Measurements from ENCODE around the gene DBNDD1. TPM values are rescaled to one million over a fixed set of nuclear protein-coding genes. Genes with fewer than 3 reads are reported as not detected.
"Not testable (repeated sequence)": the region's sequence is repeated elsewhere in the genome, so short reads cannot be mapped to it uniquely, and the experiment has no call there.

The DBNDD1 gene
- total RNA-seq, 2 donors from 2014 or later, result 3.8 to 4.9 TPM

DNA sequence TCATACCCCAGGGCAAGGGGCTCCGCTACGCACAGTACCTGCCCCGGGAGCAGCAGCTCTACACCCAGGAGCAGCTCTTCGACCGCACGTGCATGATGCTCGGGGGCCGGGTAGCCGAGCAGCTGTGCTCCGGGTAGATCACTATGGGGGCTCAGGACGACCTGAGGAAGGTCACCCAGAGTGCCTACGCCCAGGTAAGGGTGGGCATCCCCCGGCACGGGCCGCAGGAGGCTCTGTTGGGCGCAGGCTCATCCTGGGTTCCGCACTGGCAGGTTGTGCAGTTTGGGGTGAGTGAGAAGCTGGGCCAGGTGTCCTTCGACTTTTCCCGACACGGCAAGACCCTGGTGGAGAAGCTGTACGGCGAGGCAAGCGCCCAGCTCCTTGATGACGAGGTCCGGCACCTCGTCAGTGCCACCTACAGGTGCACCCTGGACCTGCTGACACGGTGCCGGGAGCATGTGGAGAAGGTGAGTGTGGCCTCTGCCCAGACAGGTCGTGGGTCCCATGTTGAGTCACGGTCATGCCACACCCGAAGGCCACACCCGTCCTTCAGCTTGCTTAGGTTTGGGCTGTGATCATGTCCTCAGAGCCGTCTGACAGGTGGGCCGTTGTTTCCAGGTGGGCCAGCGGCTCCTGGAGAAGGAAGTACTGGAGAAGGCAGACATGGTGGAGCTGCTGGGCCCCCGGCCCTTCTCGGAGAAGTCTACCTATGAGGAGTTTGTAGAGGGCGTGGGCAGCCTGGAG, 19.3 kb downstream of the DBNDD1 start:
- ATAC-seq, result peak; percentile 74
- no peak for DNase-seq
- intact Hi-C loops (cut with DNase I, micrococcal nuclease), result no loop called here

DNA sequence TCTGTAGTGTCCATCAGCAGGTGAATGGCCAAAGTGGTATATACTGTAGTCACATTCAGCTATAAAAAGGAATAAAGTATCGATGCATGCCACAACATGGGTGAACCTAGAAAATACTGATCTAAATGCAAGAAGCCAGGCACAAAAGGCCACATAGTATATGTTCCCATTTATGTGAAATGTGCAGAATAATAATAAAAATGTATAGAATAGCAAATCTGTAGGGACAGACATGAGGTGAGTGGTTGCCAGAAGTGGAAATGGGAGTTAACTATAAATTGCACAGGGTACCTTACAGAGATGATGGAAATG, 23.1 kb downstream of the DBNDD1 start:
- DNase-seq (no peak), ATAC-seq (no peak)
- intact Hi-C loops (cut with DNase I, micrococcal nuclease), result no loop called here

DNA sequence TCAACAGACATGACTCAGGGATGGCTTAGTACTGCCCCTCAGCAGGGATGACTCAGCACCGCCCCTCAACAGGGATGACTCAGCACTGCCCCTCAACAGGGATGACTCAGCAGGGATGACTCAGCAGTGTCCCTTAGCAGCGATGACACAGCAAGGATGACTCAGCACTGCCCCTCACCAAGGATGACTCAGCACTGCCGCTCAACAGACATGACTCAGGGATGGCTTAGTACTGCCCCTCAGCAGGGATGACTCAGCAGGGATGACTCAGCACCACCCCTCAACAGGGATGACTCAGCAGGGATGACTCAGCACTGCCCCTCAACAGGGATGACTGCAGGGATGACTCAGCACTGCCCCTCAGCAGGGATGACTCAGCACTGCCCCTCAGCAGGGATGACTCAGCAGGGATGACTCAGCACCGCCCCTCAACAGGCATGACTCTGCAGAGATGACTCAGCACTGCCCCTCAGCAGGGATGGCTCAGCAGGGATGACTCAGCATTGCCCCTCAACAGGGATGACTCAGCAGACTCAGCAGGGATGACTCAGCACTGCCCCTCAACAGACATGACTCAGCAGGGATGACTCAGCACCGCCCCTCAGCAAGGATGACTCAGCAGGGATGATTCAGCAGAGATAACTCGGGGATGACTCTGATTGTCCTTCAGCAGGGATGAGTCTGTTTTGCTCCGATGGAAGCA, 23.6 kb downstream of the DBNDD1 start:
- DNase-seq; ATAC-seq; intact Hi-C loops (cut with DNase I, micrococcal nuclease): not testable (repeated sequence)

GRCh38 chr16:89994721-89995474, 24.4 kb downstream of the DBNDD1 start:
- DNase-seq; ATAC-seq; intact Hi-C loops (cut with DNase I, micrococcal nuclease): not testable (repeated sequence)

GRCh38 chr16:89994389-89994720, 24.9 kb downstream of the DBNDD1 start:
- ATAC-seq (no peak), DNase-seq (no peak)
- intact Hi-C loops (cut with DNase I, micrococcal nuclease), result no loop called here

DNA sequence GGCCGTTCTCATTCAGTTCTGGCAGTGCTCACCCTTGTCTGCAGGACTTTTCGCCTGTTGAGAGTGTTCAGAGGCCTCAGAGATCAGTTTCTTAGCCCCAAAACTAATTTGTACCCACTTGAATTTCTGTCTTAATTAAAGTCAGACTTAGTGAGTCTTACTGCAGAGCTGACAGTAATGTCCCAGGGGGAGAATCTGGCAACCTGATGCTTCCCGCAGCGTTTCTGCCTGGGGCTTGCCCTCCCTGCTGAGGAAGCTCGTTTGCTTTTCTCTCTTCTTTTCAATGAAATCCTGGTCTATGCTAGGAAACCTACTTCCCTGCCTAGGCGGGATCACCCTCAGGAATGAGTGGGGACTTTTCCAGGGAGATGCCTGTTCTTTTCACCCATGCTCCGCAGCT, 25.3 kb downstream of the DBNDD1 start:
- ATAC-seq (no peak), DNase-seq (no peak)
- intact Hi-C loops (cut with DNase I, micrococcal nuclease), result no loop called here

- intact Hi-C loops (cut with DNase I, micrococcal nuclease), result no loop called here
- DNase-seq (no peak), ATAC-seq (no peak)
These were observed 25.9 kb downstream of the DBNDD1 start for GRCh38 chr16:89993377-89993776.

DNA sequence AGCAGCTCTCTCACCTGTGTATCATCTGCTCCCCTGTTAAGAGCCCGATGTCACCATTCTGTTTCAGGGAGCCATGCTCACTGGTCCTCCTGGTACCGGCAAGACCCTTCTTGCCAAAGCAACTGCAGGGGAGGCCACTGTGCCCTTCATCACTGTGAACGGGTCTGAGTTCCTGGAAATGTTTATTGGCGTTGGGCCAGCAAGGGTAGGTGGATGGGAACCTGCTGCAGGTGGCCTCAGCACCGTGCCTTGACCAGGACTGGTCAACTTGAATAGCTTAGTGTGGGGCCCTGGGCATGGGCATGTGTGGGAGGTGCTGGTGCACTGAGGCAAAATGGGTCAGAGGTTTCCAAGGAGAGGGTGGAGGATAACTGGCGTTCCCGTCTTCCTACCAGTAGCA, 28.5 kb downstream of the DBNDD1 start:
- no peak for DNase-seq
- no peak for ATAC-seq
- intact Hi-C loops (cut with DNase I, micrococcal nuclease), result no loop called here

GRCh38 chr16:89988951-89989350, 30.3 kb downstream of the DBNDD1 start:
- DNase-seq (no peak), ATAC-seq (no peak)
- intact Hi-C loops (cut with DNase I, micrococcal nuclease), result no loop called here

DNA sequence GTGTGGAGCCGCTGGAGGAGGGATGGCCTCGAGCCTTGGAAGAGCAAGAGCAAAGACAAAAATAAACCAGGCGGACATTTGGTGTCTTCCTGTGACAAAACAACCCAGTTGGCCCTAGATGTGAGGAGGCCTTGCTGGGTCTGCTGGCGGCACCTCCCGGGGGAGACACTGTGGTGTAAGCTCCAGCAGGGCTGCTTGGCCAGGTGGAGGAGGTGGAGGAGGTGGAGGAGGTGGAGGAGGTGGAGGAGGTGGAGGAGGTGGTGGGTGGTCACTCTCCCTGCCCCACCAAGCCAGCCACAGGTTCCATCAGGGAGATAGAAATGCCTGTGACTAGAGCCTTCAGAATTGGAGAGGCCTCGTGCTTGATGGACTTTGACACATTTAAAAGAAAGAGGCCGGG, 32.1 kb downstream of the DBNDD1 start:
- DNase-seq (no peak), ATAC-seq (no peak)
- intact Hi-C loops (cut with DNase I, micrococcal nuclease), result no loop called here

GRCh38 chr16:89986600-89986999, 32.7 kb downstream of the DBNDD1 start:
- no peak for ATAC-seq
- DNase-seq, result no peak
- intact Hi-C loops (cut with DNase I, micrococcal nuclease), result no loop called here

- no peak for DNase-seq
- no peak for ATAC-seq
- intact Hi-C loops (cut with DNase I, micrococcal nuclease), result no loop called here
These were observed 34.0 kb downstream of the DBNDD1 start for GRCh38 chr16:89985219-89985618.

DNA sequence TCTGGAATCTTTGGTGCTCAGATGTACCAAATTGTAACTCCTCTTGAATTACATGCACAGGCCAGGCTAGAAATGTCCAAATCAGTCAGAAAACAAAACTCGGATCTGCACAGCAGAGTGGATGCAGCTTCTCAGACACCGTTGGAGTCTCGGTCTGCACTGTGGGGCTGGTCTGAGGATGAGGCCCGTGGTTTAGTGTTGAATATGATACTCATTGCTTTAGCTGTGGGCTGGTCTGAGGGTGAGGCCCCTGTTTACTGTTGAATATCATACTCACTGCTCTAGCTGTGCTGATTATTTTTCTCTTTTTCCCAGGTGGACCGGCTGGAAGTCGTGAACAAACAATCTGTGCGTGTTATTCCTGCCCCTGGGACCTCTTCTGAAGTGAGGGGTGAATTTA, 35.0 kb downstream of the DBNDD1 start:
- intact Hi-C loops (cut with DNase I, micrococcal nuclease), result no loop called here
- no peak for DNase-seq
- no peak for ATAC-seq

- ATAC-seq (no peak), DNase-seq (no peak)
- intact Hi-C loops (cut with DNase I, micrococcal nuclease), result no loop called here
These were observed 35.7 kb downstream of the DBNDD1 start for GRCh38 chr16:89983536-89983935.

DNA sequence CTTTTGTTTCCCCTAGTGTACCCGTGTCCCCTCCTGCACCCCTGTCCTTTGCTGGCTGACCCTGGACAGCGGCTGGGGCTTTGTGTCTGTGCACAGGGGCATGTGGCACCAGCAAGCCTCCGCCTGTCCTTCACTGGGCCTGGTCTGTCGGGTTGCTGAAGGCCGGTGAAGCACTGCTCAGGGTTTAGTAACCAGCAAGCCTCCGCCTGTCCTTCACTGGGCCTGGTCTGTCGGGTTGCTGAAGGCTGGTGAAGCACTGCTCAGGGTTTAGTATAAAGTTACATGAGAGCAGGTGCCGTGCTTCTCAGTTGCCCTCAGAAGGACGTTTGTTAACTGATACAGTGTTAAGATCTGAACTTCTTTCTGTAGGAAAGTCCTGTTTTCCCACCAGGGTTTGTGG, 36.9 kb downstream of the DBNDD1 start:
- DNase-seq (no peak), ATAC-seq (no peak)
- intact Hi-C loops (cut with DNase I, micrococcal nuclease), result no loop called here

DNA sequence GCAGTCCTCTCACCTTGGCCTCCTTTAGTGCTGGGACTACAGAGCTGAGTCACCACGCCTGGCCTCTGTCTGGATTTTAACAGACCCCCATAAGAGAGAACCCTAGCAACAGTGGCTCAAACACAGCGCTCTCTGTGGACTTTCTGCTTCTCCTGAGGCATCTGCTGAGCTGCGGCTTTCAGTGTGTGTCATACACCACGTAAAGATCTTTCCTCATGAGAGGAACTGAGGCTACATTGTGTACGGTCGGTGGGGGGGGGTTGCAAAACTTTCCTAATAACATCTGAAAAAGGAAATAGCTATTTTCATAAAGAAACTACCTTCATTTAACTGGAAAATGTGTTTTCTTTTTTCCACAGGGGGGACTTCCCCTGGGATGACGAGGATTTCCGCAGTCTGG, 37.8 kb downstream of the DBNDD1 start:
- intact Hi-C loops (cut with DNase I, micrococcal nuclease), result no loop called here
- no peak for DNase-seq
- no peak for ATAC-seq

DNA sequence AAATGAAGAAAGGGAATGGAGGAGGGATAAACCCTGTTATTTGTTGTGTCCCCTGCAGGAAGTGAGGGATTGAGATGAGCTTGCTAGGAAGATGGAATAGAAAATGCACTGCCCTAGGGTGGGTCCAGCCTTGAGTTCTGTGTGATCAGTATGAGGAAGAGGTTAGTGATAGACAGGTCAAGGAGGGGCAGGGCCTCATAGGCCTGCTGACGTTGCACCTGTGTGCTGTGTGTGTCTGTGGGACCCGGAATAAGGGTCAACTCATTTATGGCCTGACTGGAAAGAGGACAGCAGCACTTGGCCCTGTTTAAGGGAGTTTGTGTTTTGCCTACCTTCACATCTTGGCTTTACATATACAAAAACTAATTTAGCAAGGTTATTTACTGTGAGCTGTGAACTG, 44.4 kb downstream of the DBNDD1 start:
- intact Hi-C loops (cut with DNase I, micrococcal nuclease), result no loop called here
- DNase-seq (peak; percentile 32 to 37), ATAC-seq (peak; percentile 57)

DNA sequence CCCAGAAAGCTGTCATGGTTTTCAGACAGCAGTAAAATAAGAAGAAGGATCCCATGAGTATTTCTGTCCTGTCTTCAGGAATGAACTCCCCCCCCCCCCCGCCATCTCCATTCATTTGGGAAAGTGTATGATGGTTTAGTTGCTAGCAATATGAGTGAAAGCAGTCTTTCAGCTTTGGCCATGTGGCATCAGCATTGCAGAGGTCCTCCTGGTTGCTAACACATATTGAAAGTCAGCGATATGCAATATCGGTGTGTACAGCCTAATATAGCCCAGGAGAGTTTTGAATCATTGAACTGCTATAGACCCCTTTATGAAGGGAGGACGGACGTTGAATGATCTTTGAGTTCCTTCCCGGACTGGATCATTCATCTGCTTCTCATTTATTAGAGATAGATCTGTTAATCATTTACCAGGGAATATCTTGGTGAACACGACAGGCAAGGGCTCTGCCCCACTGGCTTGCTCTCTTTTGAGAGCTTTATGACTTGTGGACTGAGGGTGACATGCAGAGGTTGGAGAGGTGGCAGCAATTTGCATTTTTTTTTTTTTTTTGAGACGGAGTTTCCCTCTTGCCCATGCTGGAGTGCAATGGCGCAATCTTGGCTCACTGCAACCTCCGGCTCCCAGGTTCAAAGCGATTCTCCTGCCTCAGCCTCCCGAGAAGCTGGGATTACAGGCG, 45.5 kb downstream of the DBNDD1 start:
- ATAC-seq (peak; percentile 68), DNase-seq (peak; percentile 32 to 63)
- intact Hi-C loops (cut with DNase I, micrococcal nuclease), result no loop called here

DNA sequence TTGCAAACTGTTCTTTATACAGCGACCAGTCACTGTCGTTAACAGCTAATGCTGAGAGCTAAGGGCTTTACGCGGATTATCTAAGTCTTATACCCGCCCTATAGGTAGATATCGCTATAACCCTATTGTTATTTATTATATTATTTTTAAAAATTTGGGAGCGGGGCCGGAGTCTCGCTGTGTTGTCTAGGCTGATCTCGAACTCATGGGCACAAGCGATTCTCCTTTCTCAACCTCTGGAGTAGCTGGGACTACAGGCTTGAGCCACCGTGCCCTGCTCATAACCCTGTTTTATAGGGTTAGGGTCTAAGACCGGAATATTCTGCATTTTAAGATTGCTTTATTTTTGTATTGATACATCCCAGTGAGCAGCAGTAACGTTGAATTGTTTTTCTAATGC, 46.0 kb downstream of the DBNDD1 start:
- intact Hi-C loops (cut with DNase I, micrococcal nuclease), result no loop called here
- DNase-seq (no peak), ATAC-seq (no peak)

All from left colon (tissue), 2 donors.